ENCODE measurements around the gene GUCY1A2.

GUCY1A2 gene

GRCh38 chr11:106998116-106998915 is 20.0 kb downstream of the GUCY1A2 start:
- no peak for DNase-seq

- no peak for DNase-seq
Measured at GRCh38 chr11:106997227-106997626, 21.0 kb downstream of the GUCY1A2 start.

GRCh38 chr11:106996691-106997090 is 21.6 kb downstream of the GUCY1A2 start:
- DNase-seq = no peak

- no peak for DNase-seq
Measured at GRCh38 chr11:106990331-106990730, 27.9 kb downstream of the GUCY1A2 start.

GRCh38 chr11:106989078-106989455 is 29.2 kb downstream of the GUCY1A2 start:
- no peak for DNase-seq

GRCh38 chr11:106988151-106989077 is 29.9 kb downstream of the GUCY1A2 start:
- no peak for DNase-seq

GRCh38 chr11:106986673-106987072 is 31.6 kb downstream of the GUCY1A2 start:
- DNase-seq = no peak

- DNase-seq = no peak
Measured at GRCh38 chr11:106986261-106986660, 32.0 kb downstream of the GUCY1A2 start.

- DNase-seq = no peak
Measured at GRCh38 chr11:106983991-106984390, 34.3 kb downstream of the GUCY1A2 start.

- no peak for DNase-seq
Measured at GRCh38 chr11:106983261-106983660, 35.0 kb downstream of the GUCY1A2 start.

GRCh38 chr11:106974831-106975230 is 43.4 kb downstream of the GUCY1A2 start:
- DNase-seq = no peak

GRCh38 chr11:106971864-106972263 is 46.4 kb downstream of the GUCY1A2 start:
- DNase-seq = no peak

GRCh38 chr11:106969644-106970355 is 48.5 kb downstream of the GUCY1A2 start:
- DNase-seq = no peak

- DNase-seq = no peak
Measured at GRCh38 chr11:106962995-106963394, 55.3 kb downstream of the GUCY1A2 start.

- no peak for DNase-seq
Measured at GRCh38 chr11:106961518-106961917, 56.8 kb downstream of the GUCY1A2 start.

GRCh38 chr11:106961048-106961447 is 57.2 kb downstream of the GUCY1A2 start:
- no peak for DNase-seq

- DNase-seq = no peak
Measured at GRCh38 chr11:106959800-106960199, 58.5 kb downstream of the GUCY1A2 start.

- DNase-seq = no peak
Measured at GRCh38 chr11:106959386-106959785, 58.9 kb downstream of the GUCY1A2 start.

- DNase-seq = no peak
Measured at GRCh38 chr11:106958517-106959248, 59.6 kb downstream of the GUCY1A2 start.

- DNase-seq = no peak
Measured at GRCh38 chr11:106957030-106957482, 61.2 kb downstream of the GUCY1A2 start.

- DNase-seq = no peak
Measured at GRCh38 chr11:106950067-106950491, 68.2 kb downstream of the GUCY1A2 start.

GRCh38 chr11:106943089-106943488 is 75.2 kb downstream of the GUCY1A2 start:
- no peak for DNase-seq
